ENCODE measurements around the gene KCNQ1. TPM values are rescaled to one million over a fixed set of nuclear protein-coding genes. Genes with fewer than 3 reads are reported as not detected.

KCNQ1 gene
- total RNA-seq, 4 donors from 2014 or later = 5.6 to 46.8 (median 24.6) TPM

- Histone ChIP-seq H3K27ac (no peak overlapping the region), H3K4me3 (no peak overlapping the region), H3K4me1 (no peaks in the 10 kb centered on the region), H3K27me3 (peaks cover 51% of the 10 kb centered on the region), H3K9me3 (no peaks in the 10 kb centered on the region), H3K36me3 (no peaks in the 10 kb centered on the region)
- TF ChIP-seq CTCF (IDR thresholded peaks at IDR 0.05) = no peak
- no peak for TF ChIP-seq POLR2AphosphoS5 (IDR thresholded peaks at IDR 0.05)
- no peak for TF ChIP-seq EP300 (IDR thresholded peaks at IDR 0.05; ENCODE audit: low read depth)
- TF ChIP-seq POLR2A (IDR thresholded peaks at IDR 0.05) = no peak
- 0 to 47% methylated on average over 2 to 64 of the region's 90 CpGs for WGBS, 2 donors (ENCODE audit: low coverage in 1 of 2)
- in situ Hi-C loops (cut with MboI; ENCODE audit: low pct_ligation_motif_present in 1 of 4, low pct_unique_long_range_greater_than_20kb in 1 of 4, low sequenced_read_pairs in 3 of 4) (loop anchor here in 1 of 4 donors (10.0 kb wide), 1 partner anchor 445 kb away; no protein-coding TSS in a partner anchor), intact Hi-C loops (cut with DNase I; ENCODE audit: low total_unique reads) (no loop called here)
- DNase-seq = no peak
Observed at GRCh38 chr11:2869561-2870427, 425.0 kb downstream of the KCNQ1 start.

- Histone ChIP-seq H3K4me3 (no peak overlapping the region), H3K36me3 (no peaks in the 10 kb centered on the region), H3K4me1 (no peaks in the 10 kb centered on the region), H3K9me3 (no peaks in the 10 kb centered on the region), H3K27me3 (peaks cover 50% of the 10 kb centered on the region), H3K27ac (no peak overlapping the region)
- DNase-seq = no peak
- intact Hi-C loops (cut with DNase I; ENCODE audit: low total_unique reads) (no loop called here), in situ Hi-C loops (cut with MboI; ENCODE audit: low pct_ligation_motif_present in 1 of 4, low pct_unique_long_range_greater_than_20kb in 1 of 4, low sequenced_read_pairs in 3 of 4) (loop anchor here in 1 of 4 donors (10.0 kb wide), 1 partner anchor 446 kb away; no protein-coding TSS in a partner anchor)
- TF ChIP-seq POLR2AphosphoS5 (IDR thresholded peaks at IDR 0.05) (no peak), CTCF (IDR thresholded peaks at IDR 0.05) (no peak), EP300 (IDR thresholded peaks at IDR 0.05; ENCODE audit: low read depth) (no peak), POLR2A (IDR thresholded peaks at IDR 0.05) (no peak)
- WGBS, 2 donors (ENCODE audit: low coverage in 1 of 2) = 72% methylated on average over 17 of the region's 17 CpGs; no CpG with 5 or more reads in 1 of the 2 donors
Observed at GRCh38 chr11:2870460-2870859, 425.7 kb downstream of the KCNQ1 start.

GRCh38 chr11:2870969-2871680 is 426.3 kb downstream of the KCNQ1 start:
- Histone ChIP-seq H3K9me3 (no peaks in the 10 kb centered on the region), H3K36me3 (no peaks in the 10 kb centered on the region), H3K27ac (no peak overlapping the region), H3K4me3 (no peak overlapping the region), H3K4me1 (no peaks in the 10 kb centered on the region), H3K27me3 (peaks cover 50% of the 10 kb centered on the region)
- no peak for DNase-seq
- TF ChIP-seq POLR2AphosphoS5 (IDR thresholded peaks at IDR 0.05) (no peak), POLR2A (IDR thresholded peaks at IDR 0.05) (no peak), EP300 (IDR thresholded peaks at IDR 0.05; ENCODE audit: low read depth) (no peak), CTCF (IDR thresholded peaks at IDR 0.05) (no peak)
- 50 to 68% methylated on average over 2 to 22 of the region's 22 CpGs for WGBS, 2 donors (ENCODE audit: low coverage in 1 of 2)
- intact Hi-C loops (cut with DNase I; ENCODE audit: low total_unique reads) (no loop called here), in situ Hi-C loops (cut with MboI; ENCODE audit: low pct_ligation_motif_present in 1 of 4, low pct_unique_long_range_greater_than_20kb in 1 of 4, low sequenced_read_pairs in 3 of 4) (loop anchor here in 1 of 4 donors (10.0 kb wide), 1 partner anchor 446 kb away; no protein-coding TSS in a partner anchor)

GRCh38 chr11:2874963-2875362 is 430.2 kb downstream of the KCNQ1 start:
- no peak for DNase-seq
- H3K27me3 ChIP-seq = peaks cover 21% of the 10 kb centered on the region
- no peaks in the 10 kb centered on the region for H3K9me3 ChIP-seq
- no peak for TF ChIP-seq EP300 (IDR thresholded peaks at IDR 0.05; ENCODE audit: low read depth)
- no peak for TF ChIP-seq POLR2AphosphoS5 (IDR thresholded peaks at IDR 0.05)
- no peaks in the 10 kb centered on the region for H3K4me1 ChIP-seq
- intact Hi-C loops (cut with DNase I; ENCODE audit: low total_unique reads) = no loop called here
- H3K27ac ChIP-seq = no peak overlapping the region
- H3K36me3 ChIP-seq = no peaks in the 10 kb centered on the region
- in situ Hi-C loops (cut with MboI; ENCODE audit: low pct_ligation_motif_present in 1 of 4, low pct_unique_long_range_greater_than_20kb in 1 of 4, low sequenced_read_pairs in 3 of 4) = loop anchor here in 2 of 4 donors (5.0 to 25.0 kb wide), 4 partner anchors 343 to 563 kb away; partner anchors contain the start of genes C11orf21 (in 1 of the 2), KCNQ1 (in 1 of the 2), TRPM5 (in 1 of the 2) and TSPAN32 (in 1 of the 2)
- no peak overlapping the region for H3K4me3 ChIP-seq
- WGBS, 2 donors (ENCODE audit: low coverage in 1 of 2) = 91% methylated on average over 10 of the region's 10 CpGs; no CpG with 5 or more reads in 1 of the 2 donors
